NCI-H2171 treated with DMSO at 0.1 percent for 48 hours (cell line): Measurements from ENCODE around the gene SNAP29.
"Not testable (repeated sequence)": the region's sequence is repeated elsewhere in the genome, so short reads cannot be mapped to it uniquely, and the experiment has no call there.

Experiments
- DNase-seq: peaks from one replicate; lab custom pipeline; 2025; lab: John Stamatoyannopoulos, UW

The SNAP29 gene

GRCh38 chr22:20930435-20930834 is 71.6 kb downstream of the SNAP29 start:
- not testable (repeated sequence) for DNase-seq

GRCh38 chr22:20931126-20931654 is 72.4 kb downstream of the SNAP29 start:
- no peak for DNase-seq

GRCh38 chr22:20933910-20934309 is 75.1 kb downstream of the SNAP29 start:
- no peak for DNase-seq

- DNase-seq, result not testable (repeated sequence)
Measured at GRCh38 chr22:20935049-20935448, 76.2 kb downstream of the SNAP29 start.

- DNase-seq, result not testable (repeated sequence)
Measured at GRCh38 chr22:20935780-20936539, 77.2 kb downstream of the SNAP29 start.

- no peak for DNase-seq
Measured at GRCh38 chr22:20937031-20937793, 78.4 kb downstream of the SNAP29 start.

GRCh38 chr22:20937794-20938671 is 79.2 kb downstream of the SNAP29 start:
- DNase-seq, result no peak

- not testable (repeated sequence) for DNase-seq
Measured at GRCh38 chr22:20939457-20940185, 80.8 kb downstream of the SNAP29 start.

- DNase-seq, result peak; percentile 82
Measured at GRCh38 chr22:20940186-20940651, 81.4 kb downstream of the SNAP29 start.
